Measurements from ENCODE around the gene SIGLEC12. TPM values are rescaled to one million over a fixed set of nuclear protein-coding genes. Genes with fewer than 3 reads are reported as not detected.

The SIGLEC12 gene
- polyA plus RNA-seq, 1 donor (not counting 4 experiments of a cell fraction or from before 2014, with no cell fraction given) = not detected

GRCh38 chr19:51544038-51544437 lies 42.4 kb upstream of the SIGLEC12 start:
- H3K4me2 ChIP-seq (ENCODE audit: control insufficient read depth, extremely low read depth, insufficient read depth, low read depth, low read length) = no peak overlapping the region
- H3K9me1 ChIP-seq (ENCODE audit: control insufficient read depth, extremely low read depth, insufficient read depth, low read length) = no peaks in the 10 kb centered on the region
- H3K27ac ChIP-seq (ENCODE audit: control insufficient read depth, insufficient read depth, low read length) = no peak overlapping the region
- H4K20me1 ChIP-seq (ENCODE audit: control insufficient read depth, extremely low read depth, insufficient read depth, low read length) = no peaks in the 10 kb centered on the region
- FAIRE-seq (no peak), DNase-seq (ENCODE audit: low read depth, low spot score) (no peak)
- H3K4me1 ChIP-seq (ENCODE audit: control insufficient read depth, extremely low read depth, insufficient read depth, low read length) = no peaks in the 10 kb centered on the region
- no peak for TF ChIP-seq CTCF (optimal IDR thresholded peaks at IDR 0.05 in 1 of 3, IDR thresholded peaks at IDR 0.05 in 1 of 3, conservative IDR thresholded peaks at IDR 0.05 in 1 of 3; ENCODE audit: extremely low read depth in 1 of 3, insufficient read depth in 2 of 3, low read length in 3 of 3)
- no peak for TF ChIP-seq EZH2 (IDR thresholded peaks at IDR 0.05; ENCODE audit: low read length)
- no peaks in the 10 kb centered on the region for H3K9me3 ChIP-seq (ENCODE audit: control insufficient read depth, low read depth, low read length)
- dilution Hi-C loops (cut with MboI; ENCODE audit: extremely low pct_ligation_motif_present, low sequenced_read_pairs) = no loop called here
- H3K4me3 ChIP-seq (ENCODE audit: control insufficient read depth in 2 of 3, extremely low read depth in 1 of 3, insufficient read depth in 2 of 3, low read depth in 1 of 3, low read length in 3 of 3) = no peak overlapping the region
- H3K79me2 ChIP-seq (ENCODE audit: control insufficient read depth, insufficient read depth, low read length) = no peaks in the 10 kb centered on the region
- no peak overlapping the region for H3K9ac ChIP-seq (ENCODE audit: control insufficient read depth, extremely low read depth, insufficient read depth, low read length)
- no peaks in the 10 kb centered on the region for H3K27me3 ChIP-seq (ENCODE audit: control insufficient read depth, extremely low read depth, insufficient read depth, low read length)
- no peaks in the 10 kb centered on the region for H3K36me3 ChIP-seq (ENCODE audit: control insufficient read depth in 2 of 2, extremely low read depth in 1 of 2, insufficient read depth in 2 of 2, low read length in 2 of 2)
- H2AFZ ChIP-seq (ENCODE audit: control insufficient read depth, low read length) = no peak overlapping the region

- dilution Hi-C loops (cut with MboI; ENCODE audit: extremely low pct_ligation_motif_present, low sequenced_read_pairs) = no loop called here
- no peak overlapping the region for H3K27ac ChIP-seq (ENCODE audit: control insufficient read depth, insufficient read depth, low read length)
- TF ChIP-seq EZH2 (IDR thresholded peaks at IDR 0.05; ENCODE audit: low read length) (no peak), CTCF (optimal IDR thresholded peaks at IDR 0.05 in 1 of 3, IDR thresholded peaks at IDR 0.05 in 1 of 3, conservative IDR thresholded peaks at IDR 0.05 in 1 of 3; ENCODE audit: extremely low read depth in 1 of 3, insufficient read depth in 2 of 3, low read length in 3 of 3) (no peak)
- H3K27me3 ChIP-seq (ENCODE audit: control insufficient read depth, extremely low read depth, insufficient read depth, low read length) = no peaks in the 10 kb centered on the region
- H4K20me1 ChIP-seq (ENCODE audit: control insufficient read depth, extremely low read depth, insufficient read depth, low read length) = no peaks in the 10 kb centered on the region
- no peak overlapping the region for H3K4me3 ChIP-seq (ENCODE audit: control insufficient read depth in 2 of 3, extremely low read depth in 1 of 3, insufficient read depth in 2 of 3, low read depth in 1 of 3, low read length in 3 of 3)
- H3K9ac ChIP-seq (ENCODE audit: control insufficient read depth, extremely low read depth, insufficient read depth, low read length) = no peak overlapping the region
- no peaks in the 10 kb centered on the region for H3K4me1 ChIP-seq (ENCODE audit: control insufficient read depth, extremely low read depth, insufficient read depth, low read length)
- H3K9me3 ChIP-seq (ENCODE audit: control insufficient read depth, low read depth, low read length) = no peaks in the 10 kb centered on the region
- FAIRE-seq (no peak), DNase-seq (ENCODE audit: low read depth, low spot score) (no peak)
- H3K36me3 ChIP-seq (ENCODE audit: control insufficient read depth in 2 of 2, extremely low read depth in 1 of 2, insufficient read depth in 2 of 2, low read length in 2 of 2) = no peaks in the 10 kb centered on the region
- H3K4me2 ChIP-seq (ENCODE audit: control insufficient read depth, extremely low read depth, insufficient read depth, low read depth, low read length) = no peak overlapping the region
- no peak overlapping the region for H2AFZ ChIP-seq (ENCODE audit: control insufficient read depth, low read length)
- no peaks in the 10 kb centered on the region for H3K79me2 ChIP-seq (ENCODE audit: control insufficient read depth, insufficient read depth, low read length)
- H3K9me1 ChIP-seq (ENCODE audit: control insufficient read depth, extremely low read depth, insufficient read depth, low read length) = no peaks in the 10 kb centered on the region
Measured at GRCh38 chr19:51542699-51543098, 41.1 kb upstream of the SIGLEC12 start.

Measured in keratinocyte (primary cell).